Activated naive CD4-positive, alpha-beta T cell treated with anti-CD3 and anti-CD28 coated beads, Interleukin-2, amount 10 ng/mL, durations not matched to agents 7 days and 5 days (primary cell): Measurements from ENCODE around the gene SECTM1.
A peak's percentile ranks its signal among the peaks of the same experiment; 100 is the strongest.

Source experiments
- CTCF ChIA-PET: fragments of 350-600 bp; sonication (Branson Sonifier 250); formaldehyde crosslinking; loops from one replicate; lab custom pipeline; 2021; ENCODE audit warnings: antibody characterized with exemption; lab: Charles Lee
- DNase-seq: peaks from one replicate; pipeline ENCODE4 v3.0.0-alpha.2; 2020
- H3K27ac Mint-ChIP-seq: one replicate; pipeline ENCODE4 v1.8.0; 2021; ENCODE audit warnings: mild to moderate bottlenecking, moderate library complexity, mixed read lengths
- H3K27me3 Mint-ChIP-seq: one replicate; pipeline ENCODE4 v1.8.0; 2021; ENCODE audit warnings: mild to moderate bottlenecking, mixed read lengths
- H3K36me3 Mint-ChIP-seq: one replicate; pipeline ENCODE4 v1.8.0; 2021; ENCODE audit warnings: mixed read lengths
- H3K4me1 Mint-ChIP-seq: one replicate; pipeline ENCODE4 v1.8.0; 2021; ENCODE audit warnings: mixed read lengths
- H3K4me3 Mint-ChIP-seq: one replicate; pipeline ENCODE4 v1.8.0; 2021; ENCODE audit warnings: mild to moderate bottlenecking, moderate library complexity, mixed read lengths
- H3K9me3 Mint-ChIP-seq: one replicate; pipeline ENCODE4 v1.8.0; 2021; ENCODE audit warnings: mixed read lengths

The SECTM1 gene

DNA sequence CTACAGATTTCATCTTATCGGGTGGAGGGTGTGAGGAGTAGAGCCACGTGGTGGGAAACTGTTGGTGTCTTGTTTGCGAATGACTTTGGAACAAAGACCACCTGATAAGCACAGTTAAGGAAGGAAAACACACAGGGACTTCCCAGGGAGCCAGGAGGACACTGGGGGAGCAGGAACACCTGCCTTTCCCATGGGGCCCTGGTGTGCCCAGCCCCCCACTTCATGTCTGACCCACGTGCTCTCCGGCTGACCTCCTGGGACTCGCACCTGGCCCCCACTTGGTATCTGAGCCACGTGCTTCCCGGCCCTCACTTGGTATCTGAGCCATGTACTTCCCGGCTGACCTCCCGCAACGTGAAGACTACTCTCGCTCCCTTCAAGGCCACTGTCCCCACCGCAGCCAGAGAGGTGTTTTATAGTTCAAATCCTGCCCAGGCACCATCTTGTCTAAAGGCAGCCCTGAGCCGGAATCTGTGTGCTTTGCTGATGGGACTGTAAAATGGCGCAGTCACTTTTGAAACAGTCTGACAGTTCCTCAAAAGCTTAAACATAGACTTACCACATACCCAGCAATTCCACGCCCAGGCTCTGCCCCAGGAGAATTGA, 54.7 kb downstream of the SECTM1 start:
- H3K27ac Mint-ChIP-seq: no peak overlapping the region
- peaks cover 51% of the 10 kb centered on the region for H3K27me3 Mint-ChIP-seq
- H3K36me3 Mint-ChIP-seq: no peaks in the 10 kb centered on the region
- no peaks in the 10 kb centered on the region for H3K9me3 Mint-ChIP-seq
- peaks cover 14% of the 10 kb centered on the region for H3K4me1 Mint-ChIP-seq
- CTCF ChIA-PET: no interaction called here
- no peak overlapping the region for H3K4me3 Mint-ChIP-seq
- no peak for DNase-seq

GRCh38 chr17:82278308-82278707, 55.3 kb downstream of the SECTM1 start:
- CTCF ChIA-PET: no interaction called here
- H3K36me3 Mint-ChIP-seq: peaks cover 1% of the 10 kb centered on the region
- no peaks in the 10 kb centered on the region for H3K9me3 Mint-ChIP-seq
- H3K27ac Mint-ChIP-seq: no peak overlapping the region
- peaks cover 51% of the 10 kb centered on the region for H3K27me3 Mint-ChIP-seq
- no peak overlapping the region for H3K4me3 Mint-ChIP-seq
- peaks cover 14% of the 10 kb centered on the region for H3K4me1 Mint-ChIP-seq
- no peak for DNase-seq

- CTCF ChIA-PET: no interaction called here
- Mint-ChIP-seq H3K9me3 (no peaks in the 10 kb centered on the region), H3K27ac (no peak overlapping the region), H3K27me3 (peaks cover 46% of the 10 kb centered on the region), H3K36me3 (peaks cover 1% of the 10 kb centered on the region), H3K4me3 (no peak overlapping the region), H3K4me1 (peaks cover 14% of the 10 kb centered on the region)
- DNase-seq: no peak
Observed at GRCh38 chr17:82277851-82278250, 55.7 kb downstream of the SECTM1 start.

DNA sequence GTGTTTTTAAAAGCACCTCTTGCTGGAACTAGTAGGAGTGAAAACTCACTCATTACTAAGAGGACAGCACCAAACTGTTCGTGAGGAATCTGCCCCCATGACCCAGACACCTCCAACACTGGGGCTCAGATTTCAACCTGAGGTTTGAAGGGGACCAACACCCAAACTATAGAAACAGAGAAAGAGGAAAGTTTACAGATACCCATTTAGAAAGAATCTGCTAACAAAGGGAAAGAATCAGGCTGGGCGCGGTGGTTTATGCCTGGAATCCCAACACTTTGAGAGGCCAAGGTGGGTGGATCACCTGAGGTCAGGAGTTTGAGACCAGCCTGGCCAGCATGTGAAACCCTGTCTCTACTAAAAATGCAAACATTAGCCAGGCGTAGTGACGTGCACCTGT, 56.6 kb downstream of the SECTM1 start:
- peaks cover 8% of the 10 kb centered on the region for H3K36me3 Mint-ChIP-seq
- no peak overlapping the region for H3K4me3 Mint-ChIP-seq
- H3K4me1 Mint-ChIP-seq: peaks cover 21% of the 10 kb centered on the region
- DNase-seq: no peak
- H3K27ac Mint-ChIP-seq: no peak overlapping the region
- no peaks in the 10 kb centered on the region for H3K9me3 Mint-ChIP-seq
- CTCF ChIA-PET: no interaction called here
- peaks cover 44% of the 10 kb centered on the region for H3K27me3 Mint-ChIP-seq

DNA sequence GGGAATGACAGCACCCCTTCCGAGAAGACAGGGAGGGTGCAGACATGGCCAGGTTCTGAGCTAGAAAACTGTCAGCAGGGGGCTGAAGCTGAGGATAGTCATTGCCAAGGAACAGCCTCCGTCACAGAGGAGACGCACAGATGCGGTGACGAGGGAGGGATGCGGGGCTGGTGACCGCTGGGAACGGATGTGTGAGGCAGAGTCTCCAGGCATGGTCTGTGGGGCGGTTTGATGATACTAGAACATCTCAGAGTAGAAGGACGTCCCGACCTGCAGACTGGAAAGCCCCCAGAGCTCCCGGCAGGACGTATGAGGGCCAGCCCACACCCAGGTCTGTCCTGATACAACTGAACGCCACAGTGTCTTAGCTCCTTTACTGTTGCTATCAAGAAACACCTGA, 58.2 kb downstream of the SECTM1 start:
- Mint-ChIP-seq H3K27me3 (peaks cover 44% of the 10 kb centered on the region), H3K36me3 (peaks cover 21% of the 10 kb centered on the region), H3K9me3 (no peaks in the 10 kb centered on the region), H3K27ac (no peak overlapping the region), H3K4me1 (peaks cover 25% of the 10 kb centered on the region), H3K4me3 (no peak overlapping the region)
- no peak for DNase-seq
- CTCF ChIA-PET: no interaction called here

DNA sequence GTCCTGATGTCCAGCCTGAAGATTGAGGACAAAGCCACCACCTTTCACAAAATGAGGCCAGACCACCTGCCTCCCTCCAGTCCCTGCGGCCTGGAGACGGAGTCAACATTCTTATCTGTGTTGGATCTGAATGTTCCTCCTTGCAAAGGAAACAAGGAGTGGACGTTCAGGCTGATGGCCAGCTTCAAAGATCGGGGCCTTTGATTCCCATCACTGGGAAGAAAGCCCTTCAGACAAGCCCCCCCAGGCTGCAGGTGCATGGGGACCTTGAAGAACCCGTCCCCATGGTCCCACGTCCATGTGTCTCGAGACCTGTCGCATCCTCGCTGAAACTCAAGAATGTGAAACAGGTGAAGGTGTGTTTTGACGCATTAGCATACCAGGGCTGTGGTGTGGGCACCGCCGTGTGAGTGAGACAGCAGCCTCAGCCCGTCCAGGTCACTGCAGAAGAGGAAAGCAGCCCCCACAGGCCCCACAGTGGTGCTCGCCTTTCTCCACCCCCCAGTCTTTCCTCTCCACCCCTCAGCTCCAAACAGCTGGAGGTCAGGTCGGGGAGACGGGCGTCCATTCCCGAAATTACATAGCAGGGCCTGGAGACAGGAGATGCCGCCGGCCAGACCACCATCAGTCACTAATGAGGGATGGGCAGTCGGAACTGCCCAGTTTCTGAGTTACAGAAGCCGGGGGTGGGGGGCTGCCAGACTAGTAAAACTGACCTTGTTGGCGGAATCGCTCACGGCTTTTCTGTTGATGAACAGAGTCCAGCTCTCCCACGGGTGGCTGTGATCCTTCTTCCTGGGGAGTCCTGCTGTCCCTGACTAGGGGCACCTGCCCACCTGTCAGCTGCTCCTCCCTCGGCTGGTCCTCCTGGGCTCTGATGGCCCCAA, 59.2 kb downstream of the SECTM1 start:
- H3K9me3 Mint-ChIP-seq: no peaks in the 10 kb centered on the region
- DNase-seq: no peak
- peaks cover 44% of the 10 kb centered on the region for H3K27me3 Mint-ChIP-seq
- H3K4me1 Mint-ChIP-seq: peaks cover 34% of the 10 kb centered on the region
- H3K27ac Mint-ChIP-seq: peak overlapping the region; percentile 74
- H3K36me3 Mint-ChIP-seq: peaks cover 29% of the 10 kb centered on the region
- CTCF ChIA-PET: interaction anchor here (1.5 kb wide), 1 partner anchor 28 kb away, joined by 3 read pairs; no protein-coding TSS in a partner anchor
- H3K4me3 Mint-ChIP-seq: no peak overlapping the region

GRCh38 chr17:82273327-82274133, 60.0 kb downstream of the SECTM1 start, which contains the start of gene CSNK1D:
Gene CSNK1D, minus strand, starts transcription at chr17:82273700. Its CDS starts 319 bp downstream, at chr17:82273381.
- CTCF ChIA-PET: interaction anchor here (1.5 kb wide), 1 partner anchor 29 kb away, joined by 3 read pairs; no protein-coding TSS in a partner anchor
- peaks cover 41% of the 10 kb centered on the region for H3K4me1 Mint-ChIP-seq
- peaks cover 29% of the 10 kb centered on the region for H3K36me3 Mint-ChIP-seq
- peak; percentile 93 for DNase-seq
- no peaks in the 10 kb centered on the region for H3K9me3 Mint-ChIP-seq
- peak within 1 kb of the TSS; percentile 98 for H3K27ac Mint-ChIP-seq
- peaks cover 37% of the 10 kb centered on the region for H3K27me3 Mint-ChIP-seq
- peak within 1 kb of the TSS; percentile 91 for H3K4me3 Mint-ChIP-seq

DNA sequence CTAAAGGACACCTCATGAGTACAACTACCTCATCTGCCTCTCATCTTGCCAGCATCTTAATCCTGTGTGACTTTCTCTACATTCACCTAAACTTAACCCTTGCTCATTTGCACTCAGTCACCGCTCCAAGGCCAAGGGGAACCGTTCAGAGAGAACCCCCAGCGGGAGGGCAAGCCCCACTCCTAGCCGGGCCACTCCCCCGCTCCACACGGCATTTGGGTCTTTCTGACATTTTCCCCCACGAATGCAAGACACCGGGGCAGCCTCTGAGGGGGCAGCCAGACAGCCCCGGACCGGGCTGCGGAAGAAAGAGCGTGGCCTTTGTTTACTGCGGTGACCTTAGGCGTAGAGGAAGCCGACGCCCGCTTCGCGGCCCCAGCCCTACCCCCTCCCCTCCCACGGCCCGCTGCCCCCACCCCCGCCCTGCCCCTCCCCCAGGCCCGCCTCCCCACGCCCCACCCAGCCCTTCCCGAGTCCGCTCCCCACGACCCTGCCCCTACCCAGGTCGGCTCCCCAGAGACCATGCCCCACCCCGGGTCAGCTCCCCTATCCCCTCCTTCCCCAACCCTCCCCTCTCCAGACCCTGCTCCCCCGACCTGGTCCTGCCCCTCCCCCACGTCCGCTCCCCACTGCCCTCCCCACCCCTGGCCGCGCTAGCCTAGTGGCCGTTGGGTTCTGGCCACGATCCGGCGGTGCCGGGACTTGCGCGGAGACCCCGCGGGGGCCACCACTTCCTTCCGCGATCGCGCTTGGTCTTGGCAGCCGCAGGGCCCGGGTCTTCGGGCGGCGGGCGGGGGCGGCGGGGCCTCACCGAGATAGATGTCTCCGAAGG, 60.9 kb downstream of the SECTM1 start:
- Mint-ChIP-seq H3K36me3 (peaks cover 31% of the 10 kb centered on the region), H3K27ac (peak overlapping the region; percentile 98), H3K9me3 (no peaks in the 10 kb centered on the region), H3K4me3 (peak overlapping the region; percentile 91), H3K27me3 (peaks cover 31% of the 10 kb centered on the region), H3K4me1 (peaks cover 48% of the 10 kb centered on the region)
- CTCF ChIA-PET: interaction anchor here (1.5 kb wide), 1 partner anchor 29 kb away, joined by 3 read pairs; no protein-coding TSS in a partner anchor
- peak; percentile 68 for DNase-seq

GRCh38 chr17:82271401-82271800, 62.2 kb downstream of the SECTM1 start:
- peaks cover 39% of the 10 kb centered on the region for H3K36me3 Mint-ChIP-seq
- peak overlapping the region; percentile 92 for H3K27ac Mint-ChIP-seq
- H3K4me3 Mint-ChIP-seq: peak overlapping the region; percentile 82
- no peaks in the 10 kb centered on the region for H3K9me3 Mint-ChIP-seq
- peaks cover 57% of the 10 kb centered on the region for H3K4me1 Mint-ChIP-seq
- peaks cover 23% of the 10 kb centered on the region for H3K27me3 Mint-ChIP-seq
- CTCF ChIA-PET: interaction anchor here (1.0 kb wide), 1 partner anchor 50 kb away, joined by 4 read pairs; no protein-coding TSS in a partner anchor
- DNase-seq: no peak
